ENCODE results near the gene PFN1.

PFN1 gene

GRCh38 chr17:4956493-4957061 is 8.2 kb upstream of the PFN1 start:
- no peak overlapping the region for H3K27ac Mint-ChIP-seq
- H3K9me3 Mint-ChIP-seq = no peaks in the 10 kb centered on the region
- H3K36me3 Mint-ChIP-seq (ENCODE audit: low read depth) = peaks cover 10% of the 10 kb centered on the region
- H3K4me3 Mint-ChIP-seq = no peak overlapping the region
- H3K27me3 Mint-ChIP-seq (ENCODE audit: low read depth) = no peaks in the 10 kb centered on the region
- peaks cover 8% of the 10 kb centered on the region for H3K4me1 Mint-ChIP-seq (ENCODE audit: low read depth)
- DNase-seq (ENCODE audit: low spot score) = no peak

GRCh38 chr17:4955091-4955490 is 6.8 kb upstream of the PFN1 start:
- Mint-ChIP-seq H3K4me3 (no peak overlapping the region), H3K27me3 (ENCODE audit: low read depth) (no peaks in the 10 kb centered on the region), H3K9me3 (no peaks in the 10 kb centered on the region), H3K4me1 (ENCODE audit: low read depth) (peaks cover 17% of the 10 kb centered on the region), H3K27ac (no peak overlapping the region), H3K36me3 (ENCODE audit: low read depth) (peaks cover 8% of the 10 kb centered on the region)
- DNase-seq (ENCODE audit: low spot score) = no peak

GRCh38 chr17:4953451-4953961 is 5.2 kb upstream of the PFN1 start:
- H3K4me3 Mint-ChIP-seq = no peak overlapping the region
- H3K4me1 Mint-ChIP-seq (ENCODE audit: low read depth) = peaks cover 19% of the 10 kb centered on the region
- H3K27ac Mint-ChIP-seq = no peak overlapping the region

GRCh38 chr17:4951486-4951885 is 3.2 kb upstream of the PFN1 start:
- Mint-ChIP-seq H3K9me3 (no peaks in the 10 kb centered on the region), H3K4me1 (ENCODE audit: low read depth) (peaks cover 16% of the 10 kb centered on the region), H3K36me3 (ENCODE audit: low read depth) (peaks cover 13% of the 10 kb centered on the region), H3K4me3 (peak overlapping the region; percentile 90), H3K27ac (peak overlapping the region; percentile 88), H3K27me3 (ENCODE audit: low read depth) (no peaks in the 10 kb centered on the region)
- no peak for DNase-seq (ENCODE audit: low spot score)

More at GRCh38 chr17:4953451-4953961, 5.2 kb upstream of the PFN1 start:
- DNase-seq (ENCODE audit: low spot score) = no peak
- Mint-ChIP-seq H3K36me3 (ENCODE audit: low read depth) (peaks cover 5% of the 10 kb centered on the region), H3K9me3 (no peaks in the 10 kb centered on the region), H3K27me3 (ENCODE audit: low read depth) (no peaks in the 10 kb centered on the region)

- H3K27ac Mint-ChIP-seq = peak within 1 kb of the TSS; percentile 88
- peak within 1 kb of the TSS; percentile 90 for H3K4me3 Mint-ChIP-seq
- no peak for DNase-seq (ENCODE audit: low spot score)
- H3K36me3 Mint-ChIP-seq (ENCODE audit: low read depth) = peaks cover 20% of the 10 kb centered on the region
- H3K9me3 Mint-ChIP-seq = no peaks in the 10 kb centered on the region
- H3K4me1 Mint-ChIP-seq (ENCODE audit: low read depth) = peaks cover 14% of the 10 kb centered on the region
- no peaks in the 10 kb centered on the region for H3K27me3 Mint-ChIP-seq (ENCODE audit: low read depth)
Measured at GRCh38 chr17:4950746-4951204, 2.4 kb upstream of the PFN1 start, which contains the start of gene ENO3. Gene ENO3, plus strand, starts transcription at chr17:4951119. Its CDS starts 711 bp downstream, at chr17:4951830.

- H3K36me3 Mint-ChIP-seq (ENCODE audit: low read depth) = peaks cover 26% of the 10 kb centered on the region
- peaks cover 20% of the 10 kb centered on the region for H3K4me1 Mint-ChIP-seq (ENCODE audit: low read depth)
- H3K27ac Mint-ChIP-seq = peak overlapping the region; percentile 88
- no peaks in the 10 kb centered on the region for H3K27me3 Mint-ChIP-seq (ENCODE audit: low read depth)
- DNase-seq (ENCODE audit: low spot score) = no peak
- H3K9me3 Mint-ChIP-seq = no peaks in the 10 kb centered on the region
- H3K4me3 Mint-ChIP-seq = peak overlapping the region; percentile 90
Measured at GRCh38 chr17:4950075-4950745, 1.9 kb upstream of the PFN1 start.

- H3K27me3 Mint-ChIP-seq (ENCODE audit: low read depth) = no peaks in the 10 kb centered on the region
- H3K36me3 Mint-ChIP-seq (ENCODE audit: low read depth) = peaks cover 33% of the 10 kb centered on the region
- H3K4me1 Mint-ChIP-seq (ENCODE audit: low read depth) = peaks cover 26% of the 10 kb centered on the region
- DNase-seq (ENCODE audit: low spot score) = peak; percentile 76
- H3K27ac Mint-ChIP-seq = peak overlapping the region; percentile 84
- H3K9me3 Mint-ChIP-seq = no peaks in the 10 kb centered on the region
- H3K4me3 Mint-ChIP-seq = peak overlapping the region; percentile 84
Measured at GRCh38 chr17:4949321-4950074, 1.2 kb upstream of the PFN1 start.

- Mint-ChIP-seq H3K4me1 (ENCODE audit: low read depth) (peaks cover 32% of the 10 kb centered on the region), H3K27me3 (ENCODE audit: low read depth) (no peaks in the 10 kb centered on the region), H3K36me3 (ENCODE audit: low read depth) (peaks cover 38% of the 10 kb centered on the region), H3K9me3 (no peaks in the 10 kb centered on the region), H3K4me3 (peak overlapping the region; percentile 96), H3K27ac (peak overlapping the region; percentile 96)
- DNase-seq (ENCODE audit: low spot score) = peak; percentile 84
Measured at GRCh38 chr17:4948931-4949320, 596 bp upstream of the PFN1 start.

GRCh38 chr17:4947411-4948165 is 742 bp downstream of the PFN1 start:
- H3K27ac Mint-ChIP-seq = peak overlapping the region; percentile 96
- H3K27me3 Mint-ChIP-seq (ENCODE audit: low read depth) = no peaks in the 10 kb centered on the region
- peak overlapping the region; percentile 96 for H3K4me3 Mint-ChIP-seq
- peaks cover 48% of the 10 kb centered on the region for H3K36me3 Mint-ChIP-seq (ENCODE audit: low read depth)
- no peaks in the 10 kb centered on the region for H3K9me3 Mint-ChIP-seq
- peaks cover 39% of the 10 kb centered on the region for H3K4me1 Mint-ChIP-seq (ENCODE audit: low read depth)
- peak; percentile 73 for DNase-seq (ENCODE audit: low spot score)

GRCh38 chr17:4947010-4947410 is 1.3 kb downstream of the PFN1 start:
- H3K4me3 Mint-ChIP-seq = peak overlapping the region; percentile 96
- no peaks in the 10 kb centered on the region for H3K27me3 Mint-ChIP-seq (ENCODE audit: low read depth)
- no peaks in the 10 kb centered on the region for H3K9me3 Mint-ChIP-seq
- peak overlapping the region; percentile 80 for H3K27ac Mint-ChIP-seq
- peaks cover 53% of the 10 kb centered on the region for H3K36me3 Mint-ChIP-seq (ENCODE audit: low read depth)
- peaks cover 44% of the 10 kb centered on the region for H3K4me1 Mint-ChIP-seq (ENCODE audit: low read depth)
- no peak for DNase-seq (ENCODE audit: low spot score)

- Mint-ChIP-seq H3K4me1 (ENCODE audit: low read depth) (peaks cover 48% of the 10 kb centered on the region), H3K9me3 (no peaks in the 10 kb centered on the region), H3K27ac (peak overlapping the region; percentile 80), H3K36me3 (ENCODE audit: low read depth) (peaks cover 59% of the 10 kb centered on the region), H3K4me3 (peak overlapping the region; percentile 96), H3K27me3 (ENCODE audit: low read depth) (no peaks in the 10 kb centered on the region)
- no peak for DNase-seq (ENCODE audit: low spot score)
Measured at GRCh38 chr17:4946312-4946976, 1.9 kb downstream of the PFN1 start.

GRCh38 chr17:4945944-4946280 is 2.4 kb downstream of the PFN1 start:
- Mint-ChIP-seq H3K27ac (peak overlapping the region; percentile 96), H3K27me3 (ENCODE audit: low read depth) (no peaks in the 10 kb centered on the region), H3K36me3 (ENCODE audit: low read depth) (peaks cover 64% of the 10 kb centered on the region), H3K4me3 (peak overlapping the region; percentile 96), H3K9me3 (no peaks in the 10 kb centered on the region), H3K4me1 (ENCODE audit: low read depth) (peaks cover 48% of the 10 kb centered on the region)
- no peak for DNase-seq (ENCODE audit: low spot score)
